GM12864 (cell line): ENCODE results near the gene PIGT.

Source experiments
- DNase-seq: peaks from one replicate; pipeline ENCODE4 v3.0.0-alpha.2; 2011; ENCODE audit warnings: low read depth
- H3K4me3 ChIP-seq: 2 replicates; pipeline ENCODE4 v1.5.1; 2011; ENCODE audit warnings: mild to moderate bottlenecking, low read depth, low read length, control low read depth
- CTCF ChIP-seq: IDR thresholded peaks from 2 replicates; pipeline ENCODE4 v1.5.1; 2011; ENCODE audit warnings: low read depth, mild to moderate bottlenecking, moderate library complexity, low read length, control low read depth, inconsistent platforms; ENCODE audit errors: missing control alignments

The PIGT gene

GRCh38 chr20:45413479-45413878, 2.5 kb upstream of the PIGT start:
- TF ChIP-seq CTCF = no peak

GRCh38 chr20:45416917-45417316, 976 bp downstream of the PIGT start:
- no peak for DNase-seq
- no peak for TF ChIP-seq CTCF
- peak overlapping the region; percentile 93 for H3K4me3 ChIP-seq

More at GRCh38 chr20:45413479-45413878, 2.5 kb upstream of the PIGT start:
- H3K4me3 ChIP-seq = no peak overlapping the region
- DNase-seq = no peak

GRCh38 chr20:45419188-45420091, 3.5 kb downstream of the PIGT start:
- H3K4me3 ChIP-seq = no peak overlapping the region
- peak; percentile 57 for DNase-seq
- no peak for TF ChIP-seq CTCF

- no peak overlapping the region for H3K4me3 ChIP-seq
- no peak for DNase-seq
- no peak for TF ChIP-seq CTCF
Measured at GRCh38 chr20:45420125-45420524, 4.2 kb downstream of the PIGT start.

- no peak for DNase-seq
- TF ChIP-seq CTCF = no peak
- no peak overlapping the region for H3K4me3 ChIP-seq
Measured at GRCh38 chr20:45423700-45424099, 7.8 kb downstream of the PIGT start.

GRCh38 chr20:45425561-45425960, 9.6 kb downstream of the PIGT start:
- DNase-seq = no peak
- H3K4me3 ChIP-seq = no peak overlapping the region
- no peak for TF ChIP-seq CTCF

GRCh38 chr20:45426320-45427016, 10.5 kb downstream of the PIGT start:
- TF ChIP-seq CTCF = no peak
- DNase-seq = no peak
- H3K4me3 ChIP-seq = no peak overlapping the region
